Measurements from ENCODE around the gene CHAMP1.

CHAMP1 gene

DNA sequence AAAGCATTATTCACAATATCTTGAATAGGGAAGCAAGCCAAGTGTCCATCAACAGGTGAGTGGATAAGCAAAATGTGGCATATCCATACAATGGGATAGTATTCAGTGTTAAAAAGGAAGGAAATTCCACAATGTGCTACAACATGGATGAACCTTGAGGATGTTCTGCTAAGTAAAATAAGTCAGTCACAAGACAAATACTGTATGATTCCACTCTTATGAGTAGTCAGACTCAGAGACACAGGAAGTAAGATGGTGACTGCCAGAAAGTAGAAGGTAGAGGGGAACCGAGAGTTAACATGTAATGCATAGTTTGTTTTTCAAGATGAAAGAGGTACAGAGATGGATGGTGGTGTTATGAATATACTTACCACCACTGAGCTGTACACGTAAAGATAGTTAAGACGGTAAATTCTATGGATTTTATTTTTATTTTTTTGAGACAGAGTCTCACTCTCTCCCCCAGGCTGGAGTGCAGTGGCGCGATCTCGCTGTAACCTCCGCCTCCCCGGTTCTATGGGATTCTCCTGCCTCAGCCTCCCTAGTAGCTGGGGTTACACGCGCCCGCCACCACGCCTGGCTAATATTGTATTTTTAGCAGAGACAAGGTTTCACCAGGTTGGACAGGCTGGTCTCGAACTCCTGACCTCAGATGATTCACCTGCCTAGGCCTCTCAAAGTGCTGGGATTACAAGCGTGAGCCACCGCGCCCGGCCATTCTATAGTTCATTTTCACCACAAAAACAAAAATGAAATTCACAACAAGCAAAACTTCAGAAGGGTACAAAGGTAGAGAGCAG is 1.0 kb upstream of the CHAMP1 start:
- H3K4me1 ChIP-seq, result no peaks in the 10 kb centered on the region
- peak overlapping the region; percentile 65 for H2AFZ ChIP-seq
- H3K27me3 ChIP-seq (ENCODE audit: control insufficient read depth, insufficient read depth, low read length), result no peaks in the 10 kb centered on the region
- peak overlapping the region; percentile 86 for H3K4me2 ChIP-seq (ENCODE audit: low read length)
- H3K9ac ChIP-seq, result no peak overlapping the region
- no peaks in the 10 kb centered on the region for H3K36me3 ChIP-seq (ENCODE audit: control insufficient read depth, insufficient read depth, low read length)
- peak overlapping the region; percentile 74 for H3K4me3 ChIP-seq (ENCODE audit: low read depth, low read length)
- peak overlapping the region; percentile 87 for H3K27ac ChIP-seq
- TF ChIP-seq, protein P1, sequence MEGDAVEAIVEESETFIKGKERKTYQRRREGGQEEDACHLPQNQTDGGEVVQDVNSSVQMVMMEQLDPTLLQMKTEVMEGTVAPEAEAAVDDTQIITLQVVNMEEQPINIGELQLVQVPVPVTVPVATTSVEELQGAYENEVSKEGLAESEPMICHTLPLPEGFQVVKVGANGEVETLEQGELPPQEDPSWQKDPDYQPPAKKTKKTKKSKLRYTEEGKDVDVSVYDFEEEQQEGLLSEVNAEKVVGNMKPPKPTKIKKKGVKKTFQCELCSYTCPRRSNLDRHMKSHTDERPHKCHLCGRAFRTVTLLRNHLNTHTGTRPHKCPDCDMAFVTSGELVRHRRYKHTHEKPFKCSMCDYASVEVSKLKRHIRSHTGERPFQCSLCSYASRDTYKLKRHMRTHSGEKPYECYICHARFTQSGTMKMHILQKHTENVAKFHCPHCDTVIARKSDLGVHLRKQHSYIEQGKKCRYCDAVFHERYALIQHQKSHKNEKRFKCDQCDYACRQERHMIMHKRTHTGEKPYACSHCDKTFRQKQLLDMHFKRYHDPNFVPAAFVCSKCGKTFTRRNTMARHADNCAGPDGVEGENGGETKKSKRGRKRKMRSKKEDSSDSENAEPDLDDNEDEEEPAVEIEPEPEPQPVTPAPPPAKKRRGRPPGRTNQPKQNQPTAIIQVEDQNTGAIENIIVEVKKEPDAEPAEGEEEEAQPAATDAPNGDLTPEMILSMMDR (IDR thresholded peaks at IDR 0.05), result no peak
- no peaks in the 10 kb centered on the region for H3K9me3 ChIP-seq (ENCODE audit: control insufficient read depth, low read length)
- H3K79me2 ChIP-seq, result peaks cover 10% of the 10 kb centered on the region

GRCh38 chr13:114315074-114315785 is 927 bp downstream of the CHAMP1 start:
- H3K36me3 ChIP-seq (ENCODE audit: control insufficient read depth, insufficient read depth, low read length), result no peaks in the 10 kb centered on the region
- no peak overlapping the region for H3K9ac ChIP-seq
- TF ChIP-seq, protein P1 (IDR thresholded peaks at IDR 0.05), result no peak
- H3K79me2 ChIP-seq, result peaks cover 10% of the 10 kb centered on the region
- peak overlapping the region; percentile 74 for H2AFZ ChIP-seq
- no peak overlapping the region for H3K27ac ChIP-seq
- H3K9me3 ChIP-seq (ENCODE audit: control insufficient read depth, low read length), result no peaks in the 10 kb centered on the region
- H3K4me1 ChIP-seq, result no peaks in the 10 kb centered on the region
- H3K27me3 ChIP-seq (ENCODE audit: control insufficient read depth, insufficient read depth, low read length), result no peaks in the 10 kb centered on the region
- peak overlapping the region; percentile 86 for H3K4me2 ChIP-seq (ENCODE audit: low read length)
- H3K4me3 ChIP-seq (ENCODE audit: low read depth, low read length), result peak overlapping the region; percentile 74

- Histone ChIP-seq H2AFZ (no peak overlapping the region), H3K9ac (no peak overlapping the region), H3K27ac (no peak overlapping the region), H3K27me3 (ENCODE audit: control insufficient read depth, insufficient read depth, low read length) (no peaks in the 10 kb centered on the region), H3K4me2 (ENCODE audit: low read length) (no peak overlapping the region), H3K4me3 (ENCODE audit: low read depth, low read length) (no peak overlapping the region), H3K79me2 (peaks cover 10% of the 10 kb centered on the region), H3K4me1 (no peaks in the 10 kb centered on the region), H3K36me3 (ENCODE audit: control insufficient read depth, insufficient read depth, low read length) (no peaks in the 10 kb centered on the region), H3K9me3 (ENCODE audit: control insufficient read depth, low read length) (no peaks in the 10 kb centered on the region)
- TF ChIP-seq, protein P1 (IDR thresholded peaks at IDR 0.05), result no peak
Measured at GRCh38 chr13:114318624-114319023, 4.3 kb downstream of the CHAMP1 start.

- Histone ChIP-seq H2AFZ (no peak overlapping the region), H3K9me3 (ENCODE audit: control insufficient read depth, low read length) (no peaks in the 10 kb centered on the region), H3K36me3 (ENCODE audit: control insufficient read depth, insufficient read depth, low read length) (no peaks in the 10 kb centered on the region), H3K27ac (no peak overlapping the region), H3K79me2 (peaks cover 10% of the 10 kb centered on the region), H3K4me2 (ENCODE audit: low read length) (no peak overlapping the region), H3K4me1 (no peaks in the 10 kb centered on the region), H3K9ac (no peak overlapping the region), H3K27me3 (ENCODE audit: control insufficient read depth, insufficient read depth, low read length) (no peaks in the 10 kb centered on the region), H3K4me3 (ENCODE audit: low read depth, low read length) (no peak overlapping the region)
- TF ChIP-seq, protein P1 (IDR thresholded peaks at IDR 0.05), result no peak
Measured at GRCh38 chr13:114319441-114319913, 5.2 kb downstream of the CHAMP1 start.
